Glutamatergic neuron (in vitro differentiated cells): Measurements from ENCODE around the gene IFT81. TPM values are rescaled to one million over a fixed set of nuclear protein-coding genes. Genes with fewer than 3 reads are reported as not detected.
"Not testable (repeated sequence)": the region's sequence is repeated elsewhere in the genome, so short reads cannot be mapped to it uniquely, and the experiment has no call there.

Experiments used
- DNase-seq: peaks from one replicate; pipeline ENCODE4 v3.0.0; 2022
- H3K27ac Mint-ChIP-seq: one replicate; pipeline ENCODE4 v1.8.0; 2020; ENCODE audit warnings: mild to moderate bottlenecking, mixed read lengths, inconsistent platforms; ENCODE audit not compliant: unreplicated experiment
- H3K27me3 Mint-ChIP-seq: one replicate; pipeline ENCODE4 v1.8.0; 2020; ENCODE audit warnings: mild to moderate bottlenecking, moderate library complexity, mixed read lengths, inconsistent platforms; ENCODE audit not compliant: unreplicated experiment
- H3K36me3 Mint-ChIP-seq: one replicate; pipeline ENCODE4 v1.8.0; 2020; ENCODE audit warnings: mild to moderate bottlenecking, mixed read lengths, inconsistent platforms; ENCODE audit not compliant: unreplicated experiment
- H3K4me1 Mint-ChIP-seq: one replicate; pipeline ENCODE4 v1.8.0; 2020; ENCODE audit warnings: mild to moderate bottlenecking, low read depth, mixed read lengths, inconsistent platforms; ENCODE audit not compliant: unreplicated experiment
- H3K4me3 Mint-ChIP-seq: one replicate; pipeline ENCODE4 v1.8.0; 2020; ENCODE audit warnings: mild to moderate bottlenecking, mixed read lengths, inconsistent platforms; ENCODE audit not compliant: unreplicated experiment
- H3K9me3 Mint-ChIP-seq: one replicate; pipeline ENCODE4 v1.8.0; 2020; ENCODE audit warnings: mild to moderate bottlenecking, moderate library complexity, mixed read lengths, inconsistent platforms; ENCODE audit not compliant: unreplicated experiment
- total RNA-seq: library from RNA; stranded (reverse); fragmentation: NEBNext Ultra II Directional; extraction: Animal tissue kit (Norgen Biotek cat#: 25700); gene quantifications from one replicate; pipeline ENCODE4 v1.2.1, GENCODE V29; 2021; ENCODE audit not compliant: unreplicated experiment
- TF ChIP-seq, protein P1 (sequence below): fragments of 200-600 bp; sonication (generic); IDR thresholded peaks from one replicate; pipeline ENCODE4 v1.5.0; 2021; ENCODE audit not compliant: partially characterized antibody, unreplicated experiment

The IFT81 gene
- total RNA-seq, 1 donor from 2014 or later = 27.6 TPM

- Mint-ChIP-seq H3K27me3 (no peaks in the 10 kb centered on the region), H3K4me1 (peaks cover 13% of the 10 kb centered on the region), H3K9me3 (peaks cover 5% of the 10 kb centered on the region), H3K36me3 (no peaks in the 10 kb centered on the region), H3K27ac (no peak overlapping the region), H3K4me3 (no peak overlapping the region)
- no peak for DNase-seq
- TF ChIP-seq, protein P1, sequence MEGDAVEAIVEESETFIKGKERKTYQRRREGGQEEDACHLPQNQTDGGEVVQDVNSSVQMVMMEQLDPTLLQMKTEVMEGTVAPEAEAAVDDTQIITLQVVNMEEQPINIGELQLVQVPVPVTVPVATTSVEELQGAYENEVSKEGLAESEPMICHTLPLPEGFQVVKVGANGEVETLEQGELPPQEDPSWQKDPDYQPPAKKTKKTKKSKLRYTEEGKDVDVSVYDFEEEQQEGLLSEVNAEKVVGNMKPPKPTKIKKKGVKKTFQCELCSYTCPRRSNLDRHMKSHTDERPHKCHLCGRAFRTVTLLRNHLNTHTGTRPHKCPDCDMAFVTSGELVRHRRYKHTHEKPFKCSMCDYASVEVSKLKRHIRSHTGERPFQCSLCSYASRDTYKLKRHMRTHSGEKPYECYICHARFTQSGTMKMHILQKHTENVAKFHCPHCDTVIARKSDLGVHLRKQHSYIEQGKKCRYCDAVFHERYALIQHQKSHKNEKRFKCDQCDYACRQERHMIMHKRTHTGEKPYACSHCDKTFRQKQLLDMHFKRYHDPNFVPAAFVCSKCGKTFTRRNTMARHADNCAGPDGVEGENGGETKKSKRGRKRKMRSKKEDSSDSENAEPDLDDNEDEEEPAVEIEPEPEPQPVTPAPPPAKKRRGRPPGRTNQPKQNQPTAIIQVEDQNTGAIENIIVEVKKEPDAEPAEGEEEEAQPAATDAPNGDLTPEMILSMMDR = no peak
Measured at GRCh38 chr12:110112335-110112660, 11.9 kb upstream of the IFT81 start.

DNA sequence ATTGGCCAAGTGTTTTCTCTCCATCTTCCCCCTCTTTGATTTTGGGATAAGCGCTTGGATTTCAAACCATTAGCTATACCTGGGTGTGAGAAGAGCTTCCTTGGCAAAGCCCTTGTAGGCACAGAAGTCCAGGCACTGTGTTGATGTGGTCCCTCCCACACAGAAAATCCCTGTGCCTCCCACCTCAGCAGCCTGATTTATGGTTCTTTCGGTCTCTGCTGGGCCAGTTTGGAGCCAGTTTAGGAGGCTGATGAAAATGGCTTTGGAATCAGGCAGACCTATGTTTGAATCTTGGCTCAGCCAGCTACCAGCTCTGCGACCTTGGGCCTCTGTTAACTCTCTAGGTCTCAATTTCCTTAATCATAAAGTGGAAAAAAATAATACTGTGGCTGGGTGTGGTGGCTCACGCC is 9.6 kb upstream of the IFT81 start:
- Mint-ChIP-seq H3K4me3 (no peak overlapping the region), H3K9me3 (peaks cover 3% of the 10 kb centered on the region), H3K4me1 (peaks cover under 1% of the 10 kb centered on the region), H3K36me3 (no peaks in the 10 kb centered on the region), H3K27me3 (no peaks in the 10 kb centered on the region), H3K27ac (no peak overlapping the region)
- TF ChIP-seq, protein P1 = no peak
- DNase-seq = no peak

- Mint-ChIP-seq H3K27ac (no peak overlapping the region), H3K9me3 (peaks cover 3% of the 10 kb centered on the region), H3K4me1 (no peaks in the 10 kb centered on the region), H3K4me3 (no peak overlapping the region), H3K36me3 (no peaks in the 10 kb centered on the region), H3K27me3 (peaks cover 3% of the 10 kb centered on the region)
- TF ChIP-seq, protein P1 = no peak
- DNase-seq = no peak
Measured at GRCh38 chr12:110115675-110116074, 8.5 kb upstream of the IFT81 start.

DNA sequence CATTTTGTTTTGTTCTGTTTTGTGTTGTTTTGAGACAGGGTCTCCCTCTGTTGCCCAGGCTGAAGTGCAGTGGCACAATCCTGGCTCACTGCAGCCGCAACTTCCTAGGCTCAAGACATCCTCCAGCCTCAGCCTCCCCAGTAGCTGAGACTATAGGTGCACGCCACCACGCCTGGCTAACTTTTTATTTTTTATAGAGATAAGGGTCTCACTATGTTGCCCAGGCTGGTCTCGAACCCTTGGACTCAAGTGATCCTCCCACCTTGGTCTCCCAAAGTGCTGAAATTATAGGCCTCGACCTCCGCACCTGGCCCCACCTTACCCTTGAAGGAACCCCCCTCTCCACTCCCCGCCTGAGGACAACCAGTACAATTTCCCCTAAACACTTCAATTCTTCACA is 7.5 kb upstream of the IFT81 start:
- Mint-ChIP-seq H3K27ac (no peak overlapping the region), H3K4me3 (no peak overlapping the region)
- TF ChIP-seq, protein P1 = no peak

DNA sequence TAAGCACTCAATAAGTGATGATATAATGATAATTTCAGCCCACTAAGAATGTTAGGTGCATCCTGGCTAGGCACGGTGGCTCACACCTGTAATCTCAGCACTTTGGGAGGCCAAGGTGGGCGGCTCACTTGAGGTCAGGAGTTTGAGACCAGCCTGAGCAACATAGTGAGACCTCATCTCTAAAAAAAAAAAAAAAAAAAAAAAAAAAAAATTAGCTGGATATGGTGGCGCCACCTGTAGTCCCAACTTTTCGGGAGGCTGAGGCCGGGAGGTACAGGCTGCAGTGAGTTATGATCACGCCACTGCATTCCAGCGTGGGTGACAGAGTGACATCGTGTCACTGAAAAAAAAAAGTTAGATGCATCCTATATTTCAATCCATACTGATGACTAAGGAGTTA is 6.9 kb upstream of the IFT81 start:
- not testable (repeated sequence) for H3K4me3 Mint-ChIP-seq, H3K27me3 Mint-ChIP-seq, H3K36me3 Mint-ChIP-seq, H3K4me1 Mint-ChIP-seq, DNase-seq, H3K9me3 Mint-ChIP-seq, H3K27ac Mint-ChIP-seq

More for the DNA sequence above, 7.5 kb upstream of the IFT81 start:
- no peaks in the 10 kb centered on the region for H3K36me3 Mint-ChIP-seq
- no peak for DNase-seq
- peaks cover 5% of the 10 kb centered on the region for H3K27me3 Mint-ChIP-seq
- H3K9me3 Mint-ChIP-seq = peaks cover 3% of the 10 kb centered on the region
- no peaks in the 10 kb centered on the region for H3K4me1 Mint-ChIP-seq
